ENCODE data around the gene NOXA1.

GRCh38 chr9:137439158-137439714, 16.0 kb downstream of the NOXA1 start:
- TF ChIP-seq CTCF (IDR thresholded peaks at IDR 0.05): no peak
- TF ChIP-seq POLR2A (IDR thresholded peaks at IDR 0.05): no peak

Measured in testis (tissue), 2 donors.